ENCODE measurements around the gene ZNF691.
"Not testable (repeated sequence)": the region's sequence is repeated elsewhere in the genome, so short reads cannot be mapped to it uniquely, and the experiment has no call there.

ZNF691 gene
- 1.3 to 7.7 (median 5.0) reads per million in 18 experiments for total RNA-seq

- DNase-seq: peak; percentile 97 to 98
Observed at GRCh38 chr1:42846257-42847110, at the start of gene ZNF691. TSS of gene ZNF691 (plus strand) at chr1:42846613. CDS start at chr1:42849659, 3,046 bp downstream.

GRCh38 chr1:42797414-42797813 is 49.0 kb upstream of the ZNF691 start:
- DNase-seq: no peak

- no peak for DNase-seq
Observed at GRCh38 chr1:42797979-42798378, 48.4 kb upstream of the ZNF691 start.

GRCh38 chr1:42801832-42802473 is 44.5 kb upstream of the ZNF691 start:
- no peak for DNase-seq

GRCh38 chr1:42806171-42806570 is 40.2 kb upstream of the ZNF691 start:
- DNase-seq: no peak

- no peak for DNase-seq
Observed at GRCh38 chr1:42806593-42806992, 39.8 kb upstream of the ZNF691 start.

GRCh38 chr1:42807056-42807668 is 39.3 kb upstream of the ZNF691 start:
- no peak for DNase-seq

- not testable (repeated sequence) for DNase-seq
Observed at GRCh38 chr1:42814815-42815214, 31.6 kb upstream of the ZNF691 start.

- no peak for DNase-seq
Observed at GRCh38 chr1:42815941-42816584, 30.4 kb upstream of the ZNF691 start.

- peak; percentile 89 to 95 for DNase-seq
Observed at GRCh38 chr1:42816585-42817439, 29.6 kb upstream of the ZNF691 start, which contains the start of the genes ERMAP and SVBP. TSS of gene ERMAP (plus strand) at chr1:42817122. CDS start at chr1:42830449, 13,327 bp downstream. TSS of gene SVBP (minus strand) at chr1:42817397. CDS start at chr1:42816544, 853 bp downstream.

- DNase-seq: no peak
Observed at GRCh38 chr1:42817440-42817767, 29.0 kb upstream of the ZNF691 start.

GRCh38 chr1:42817976-42818375 is 28.4 kb upstream of the ZNF691 start:
- DNase-seq: no peak

GRCh38 chr1:42820813-42821212 is 25.6 kb upstream of the ZNF691 start:
- no peak for DNase-seq

GRCh38 chr1:42821690-42822089 is 24.7 kb upstream of the ZNF691 start:
- no peak for DNase-seq

GRCh38 chr1:42822800-42823392 is 23.5 kb upstream of the ZNF691 start:
- peak in 1 of 2 donors; percentile 46 for DNase-seq

GRCh38 chr1:42824481-42825035 is 21.9 kb upstream of the ZNF691 start:
- no peak for DNase-seq

GRCh38 chr1:42825036-42825851 is 21.2 kb upstream of the ZNF691 start:
- DNase-seq: no peak

GRCh38 chr1:42830631-42831030 is 15.8 kb upstream of the ZNF691 start:
- DNase-seq: no peak

- DNase-seq: no peak
Observed at GRCh38 chr1:42831273-42831672, 15.1 kb upstream of the ZNF691 start.

- DNase-seq: no peak
Observed at GRCh38 chr1:42832641-42833240, 13.7 kb upstream of the ZNF691 start.

Data from inflammatory macrophage (primary cell).